Stimulated activated CD4-positive, alpha-beta T cell treated with anti-CD3 and anti-CD28 coated beads, Interleukin-2, amount 100 ng/mL, for 24 hours (primary cell): ENCODE results near the gene CNIH2.
"Not testable (repeated sequence)": the region's sequence is repeated elsewhere in the genome, so short reads cannot be mapped to it uniquely, and the experiment has no call there.

Experiments used
- DNase-seq, 2 donors: peaks; one replicate each; pipeline ENCODE4 v3.0.0-alpha.2; 2020

Gene CNIH2

GRCh38 chr11:66277471-66278362 is at the start of gene CNIH2:
Gene CNIH2 (plus strand): TSS chr11:66278175. CDS start chr11:66278457, 282 bp downstream.
- peak; percentile 49 to 65 for DNase-seq

GRCh38 chr11:66228521-66228920 is 49.5 kb upstream of the CNIH2 start:
- DNase-seq, result no peak

GRCh38 chr11:66230156-66230555 is 47.8 kb upstream of the CNIH2 start:
- no peak for DNase-seq

- DNase-seq, result no peak
These were observed 47.0 kb upstream of the CNIH2 start for GRCh38 chr11:66230978-66231377.

GRCh38 chr11:66231561-66231960 is 46.4 kb upstream of the CNIH2 start:
- no peak for DNase-seq

GRCh38 chr11:66232769-66233168 is 45.2 kb upstream of the CNIH2 start:
- no peak for DNase-seq

GRCh38 chr11:66233301-66233700 is 44.7 kb upstream of the CNIH2 start:
- DNase-seq, result no peak

DNA sequence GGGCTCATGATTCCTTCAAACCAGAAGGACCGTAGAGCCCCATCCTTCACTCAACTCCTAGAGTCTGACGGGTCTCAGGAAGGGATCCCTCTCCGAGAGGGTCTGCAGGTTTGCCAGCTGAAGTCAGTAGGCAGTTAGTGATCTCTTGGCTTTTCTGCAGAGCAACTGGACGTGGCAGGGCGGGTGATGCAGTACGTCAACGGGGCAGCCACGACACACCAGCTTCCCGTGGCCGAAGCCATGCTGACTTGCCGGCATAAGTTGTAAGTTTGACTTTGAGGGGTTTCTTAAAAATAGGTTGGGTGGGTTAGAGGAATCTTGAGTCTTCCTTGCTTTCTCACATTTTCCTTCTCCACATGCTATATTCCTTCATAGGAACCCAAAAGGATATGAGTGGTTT is 42.8 kb upstream of the CNIH2 start:
- no peak for DNase-seq

DNA sequence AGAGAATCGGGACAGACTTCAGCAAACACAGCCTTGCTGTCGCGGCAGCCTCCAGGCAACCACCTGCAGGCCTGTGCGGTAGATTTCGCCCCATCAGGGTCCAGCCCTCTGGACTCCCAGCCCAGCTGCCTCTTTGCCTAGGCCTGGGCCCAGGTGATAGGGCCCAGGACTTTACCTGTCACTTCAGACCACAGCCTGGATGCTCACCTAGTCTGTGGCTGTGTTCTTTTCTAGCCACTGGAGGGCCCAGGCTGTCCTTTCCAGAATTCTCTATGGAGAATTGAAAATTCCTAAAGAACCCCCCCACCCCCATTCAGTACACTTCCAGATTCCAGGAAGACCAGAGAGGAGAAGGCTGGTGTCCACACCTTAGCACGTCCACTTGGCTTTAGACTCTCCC is 40.1 kb upstream of the CNIH2 start:
- DNase-seq, result no peak

DNA sequence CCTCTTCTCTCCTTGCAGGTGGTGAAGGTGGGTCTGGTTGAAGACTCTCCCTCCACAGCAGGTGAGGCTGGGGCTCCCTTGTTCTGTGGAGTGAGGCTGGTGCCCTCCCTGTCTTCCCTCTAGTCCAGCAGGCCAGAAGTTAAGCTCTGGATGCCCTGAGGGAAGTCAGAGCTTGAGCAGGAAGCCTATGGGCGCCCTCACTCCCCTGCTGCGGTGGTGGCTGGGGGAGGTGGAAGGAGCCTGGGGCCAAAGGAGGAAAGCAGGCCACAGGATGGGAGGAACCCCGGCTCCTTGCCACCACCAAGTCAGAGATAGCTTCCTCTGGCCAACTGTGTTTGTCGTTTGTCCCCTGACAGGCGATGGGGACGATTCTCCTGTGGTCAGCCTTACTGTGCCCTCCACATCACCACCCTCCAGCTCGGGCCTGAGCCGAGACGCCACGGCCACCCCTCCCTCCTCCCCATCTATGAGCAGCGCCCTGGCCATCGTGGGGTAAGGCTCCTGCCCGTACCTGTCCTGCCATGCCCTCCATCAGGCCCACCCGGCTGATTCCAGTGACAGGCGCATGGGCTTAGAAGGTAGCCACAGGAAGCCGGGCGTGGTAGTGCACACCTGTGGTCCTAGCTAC is 39.1 kb upstream of the CNIH2 start:
- no peak for DNase-seq

DNA sequence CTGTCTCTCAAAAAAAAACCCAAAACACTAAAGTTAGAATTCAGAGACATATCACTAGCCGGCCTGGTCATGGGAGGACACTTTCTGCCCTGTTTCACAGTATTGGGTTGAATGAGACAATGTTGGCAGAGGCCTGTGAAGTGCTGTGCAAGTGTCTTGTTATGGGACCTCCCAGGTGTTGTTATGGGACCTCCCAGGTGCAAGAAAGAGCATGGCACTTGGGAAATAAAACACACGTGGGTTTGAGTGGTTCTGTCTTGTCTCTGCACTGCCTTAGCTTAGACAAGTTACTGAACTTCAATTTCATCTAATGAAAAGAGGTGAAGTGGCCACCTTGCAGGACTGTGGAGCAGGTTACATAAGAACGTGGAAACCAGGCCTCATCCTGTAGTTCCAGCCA is 38.5 kb upstream of the CNIH2 start:
- DNase-seq, result no peak

DNA sequence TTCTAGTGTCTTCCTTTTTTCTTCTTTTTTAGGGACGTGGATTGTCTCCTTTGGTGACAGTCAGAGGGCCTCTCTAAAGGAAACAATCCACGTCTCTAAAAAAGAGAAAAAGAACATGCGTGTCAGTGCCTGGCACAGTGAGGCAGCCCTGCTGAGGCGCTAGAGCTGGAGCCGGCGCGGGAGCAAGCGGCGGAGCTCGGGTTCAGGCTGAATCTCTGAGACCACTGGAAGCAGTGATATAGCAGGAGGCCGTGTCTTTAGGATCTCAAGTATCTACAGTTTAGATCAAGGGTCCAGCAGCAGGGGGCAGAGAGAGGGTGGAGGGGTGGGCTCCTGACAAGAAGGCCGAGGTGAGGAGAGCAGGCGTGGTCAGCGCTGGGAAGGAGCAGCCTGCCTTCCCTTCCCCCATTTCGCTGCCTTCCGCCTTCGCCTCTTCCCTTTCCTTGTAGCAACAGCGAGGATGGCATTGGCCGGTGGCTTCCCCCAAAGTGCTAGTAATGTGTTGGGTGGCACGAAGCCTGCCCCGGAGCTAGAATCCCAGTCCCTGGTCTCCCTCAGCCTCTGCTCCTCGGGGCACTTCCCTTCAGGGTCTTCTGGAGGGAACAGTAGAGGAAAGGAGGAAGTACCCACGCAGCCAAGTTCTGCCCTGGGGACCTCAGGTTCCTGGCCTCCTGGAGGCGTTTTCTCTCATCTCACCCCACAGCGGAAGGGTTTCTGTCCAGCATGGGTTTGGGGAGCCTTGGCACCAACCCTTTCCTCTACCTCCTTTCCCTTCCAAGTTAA is 37.8 kb upstream of the CNIH2 start:
- no peak for DNase-seq

DNA sequence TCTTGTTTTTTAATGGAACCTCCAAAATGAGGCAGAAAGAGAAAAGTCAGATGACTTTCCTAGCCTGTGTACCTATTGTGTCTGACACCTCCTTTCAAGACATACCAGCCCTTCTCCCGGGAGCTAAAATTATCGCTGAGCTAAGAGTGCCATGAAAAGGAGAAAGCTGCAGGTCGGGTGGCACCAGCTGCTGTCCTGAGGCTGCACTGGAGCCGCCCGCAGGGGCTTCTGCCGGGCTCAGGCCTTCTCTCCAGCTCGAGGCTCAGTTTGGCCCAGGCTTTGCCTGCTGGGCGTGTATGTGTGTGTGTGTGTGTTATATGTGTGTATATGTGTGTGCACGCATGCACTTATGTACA is 37.2 kb upstream of the CNIH2 start:
- DNase-seq, result no peak

DNA sequence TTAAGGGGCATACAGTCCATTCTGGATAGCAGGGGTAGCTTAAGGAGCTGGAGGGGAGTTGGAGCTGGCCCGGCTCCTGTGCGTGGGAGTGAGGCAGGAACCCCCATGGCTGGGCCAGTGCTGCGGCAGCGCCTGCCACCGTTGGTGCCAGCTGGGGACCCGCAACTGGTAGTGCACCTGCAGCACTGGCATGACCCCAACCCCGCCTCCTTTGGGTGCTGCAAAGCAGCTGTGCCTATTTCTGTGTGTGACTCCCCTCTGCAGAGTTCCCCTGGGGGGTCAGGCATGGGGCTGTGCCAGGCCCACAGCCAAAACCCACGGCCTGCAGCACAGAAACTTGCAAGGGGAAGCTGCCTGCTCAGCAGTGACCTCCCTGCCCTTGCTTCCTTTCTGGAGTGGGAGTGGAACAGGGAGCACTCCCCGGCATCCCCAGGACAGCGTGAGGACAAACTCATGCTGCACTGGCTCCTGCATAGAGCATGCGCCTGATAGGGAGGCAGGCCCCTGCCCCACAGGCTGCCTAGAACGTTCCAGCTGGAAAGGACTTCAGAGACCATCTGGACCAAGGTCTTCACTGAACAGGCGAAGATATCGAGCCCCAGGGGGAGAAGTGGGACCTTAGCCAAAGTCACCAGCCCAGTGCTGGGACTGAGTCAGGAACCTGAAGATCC is 35.7 kb upstream of the CNIH2 start:
- DNase-seq, result no peak

- DNase-seq, result no peak
These were observed 34.0 kb upstream of the CNIH2 start for GRCh38 chr11:66243782-66244535.

DNA sequence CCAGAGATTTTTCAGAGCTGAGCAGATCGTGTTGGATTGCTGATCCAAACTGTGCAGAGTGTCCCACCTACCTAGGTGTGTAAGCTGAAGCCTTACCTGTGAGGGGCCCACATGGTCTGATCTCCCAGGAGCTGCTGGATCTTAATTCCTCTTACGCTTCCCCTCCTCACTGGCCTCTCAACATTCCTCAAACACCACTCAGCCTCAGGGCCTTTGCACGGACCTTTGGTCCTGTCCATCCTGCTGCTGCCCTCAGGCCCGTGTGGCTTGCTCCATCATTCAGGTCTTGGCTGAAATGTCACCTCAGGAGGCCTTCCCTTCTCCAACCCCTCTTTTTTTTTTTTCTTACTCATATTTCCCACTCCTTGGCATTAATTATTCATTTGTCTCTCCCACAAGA is 30.7 kb upstream of the CNIH2 start:
- DNase-seq, result no peak

DNA sequence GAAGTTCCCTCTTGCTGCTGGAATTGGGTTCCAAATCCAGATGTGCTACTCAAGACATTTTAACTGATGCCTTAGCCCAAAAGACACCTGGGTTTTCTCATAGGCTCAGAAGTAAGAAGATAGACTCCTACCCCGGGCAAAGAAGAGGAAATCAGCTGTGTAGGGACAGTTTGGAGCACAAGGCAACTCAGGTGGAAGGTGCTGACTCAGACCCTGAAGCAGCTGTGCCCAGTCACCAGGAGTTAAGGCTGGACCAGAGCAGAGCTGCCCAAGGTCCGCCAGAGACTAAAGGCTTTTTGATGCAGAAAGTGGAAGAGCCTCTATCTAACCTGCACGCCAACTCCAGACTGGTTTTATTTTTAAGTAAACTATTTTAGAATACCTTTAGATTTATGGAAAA is 30.2 kb upstream of the CNIH2 start:
- DNase-seq, result no peak

DNA sequence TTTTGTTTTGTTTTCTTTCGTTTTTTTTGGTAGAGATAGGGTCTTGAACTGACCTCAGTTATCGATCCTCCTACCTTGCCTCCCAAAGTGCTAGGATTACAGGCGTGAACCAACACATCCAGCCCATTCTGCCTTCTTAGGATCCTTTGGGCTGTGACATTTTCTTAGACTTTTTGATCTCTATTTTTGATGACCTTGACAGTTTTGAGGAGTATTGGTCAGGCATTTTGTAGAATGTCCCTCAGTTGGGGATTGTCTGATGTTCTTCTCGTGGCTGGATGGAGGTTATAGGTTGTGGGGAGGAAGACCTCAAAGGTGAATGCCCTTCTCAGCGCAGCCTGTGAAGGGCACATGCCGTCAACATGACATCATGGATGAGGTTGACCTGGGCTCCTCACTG is 29.1 kb upstream of the CNIH2 start:
- DNase-seq, result no peak

DNA sequence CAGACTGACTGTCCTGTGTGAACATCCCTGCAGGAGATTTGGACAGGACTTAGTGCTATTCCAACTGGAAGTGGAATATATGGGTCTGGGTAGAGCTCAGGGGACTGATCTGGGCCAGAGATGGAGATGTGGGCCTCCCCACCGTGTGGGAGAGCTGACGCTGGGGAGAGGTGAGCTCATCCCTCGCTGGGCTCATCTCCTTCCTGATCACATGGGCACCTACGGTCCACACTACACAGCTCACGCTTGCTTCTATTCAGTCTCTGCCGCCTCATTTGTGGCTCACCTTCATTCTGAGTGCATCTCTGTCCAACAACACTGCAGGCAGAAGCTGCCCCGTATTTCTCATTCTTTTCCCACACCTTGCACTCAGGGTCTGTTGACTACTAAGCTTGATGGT is 26.2 kb upstream of the CNIH2 start:
- no peak for DNase-seq

DNA sequence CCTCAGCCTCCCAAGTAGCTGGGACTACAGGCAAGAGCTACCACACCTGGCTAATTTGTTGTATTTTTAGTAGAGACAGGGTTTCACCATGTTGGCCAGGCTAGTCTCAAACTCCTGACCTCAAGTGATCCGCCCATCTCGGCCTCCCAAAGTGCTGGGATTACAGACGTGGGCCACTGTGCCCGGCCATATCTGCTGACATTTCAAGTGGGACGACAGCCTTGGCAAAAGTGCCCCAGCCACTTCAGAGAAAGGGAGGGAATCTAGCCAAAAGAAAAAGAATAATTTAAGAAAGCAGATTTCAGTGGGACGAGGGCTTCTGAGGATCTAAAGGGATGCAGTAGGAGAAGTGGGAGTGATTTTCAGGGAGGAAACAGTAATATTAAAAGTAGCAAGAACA is 24.9 kb upstream of the CNIH2 start:
- DNase-seq, result not testable (repeated sequence)

- DNase-seq, result no peak
These were observed 19.5 kb upstream of the CNIH2 start for GRCh38 chr11:66258473-66258893.

- DNase-seq, result no peak
These were observed 18.8 kb upstream of the CNIH2 start for GRCh38 chr11:66259225-66259624.
